GM10248 (cell line): ENCODE results near the gene CABLES1.
"Not testable (repeated sequence)": the region's sequence is repeated elsewhere in the genome, so short reads cannot be mapped to it uniquely, and the experiment has no call there.

Experiments used
- CTCF ChIA-PET: fragments of 300-600 bp; sonication (Branson Sonifier 250); formaldehyde crosslinking; extraction: SDS; loops from one replicate; lab custom pipeline; 2021; ENCODE audit warnings: antibody characterized with exemption; lab: Yijun Ruan, JAX
- POLR2A ChIA-PET: fragments of 350-650 bp; sonication (Branson Sonifier 250); formaldehyde crosslinking; extraction: SDS; loops from one replicate; lab custom pipeline; 2020; ENCODE audit warnings: antibody characterized with exemption; lab: Yijun Ruan, JAX
- DNase-seq: peaks from one replicate; pipeline ENCODE4 v3.0.0; 2012; ENCODE audit errors: extremely low spot score
- TF ChIP-seq, protein P1 (sequence below): IDR thresholded peaks from 2 replicates; pipeline ENCODE4 v1.5.1; 2012; ENCODE audit warnings: mild to moderate bottlenecking, low read depth; ENCODE audit errors: extremely low read depth, missing control alignments, control extremely low read depth

Gene CABLES1

DNA sequence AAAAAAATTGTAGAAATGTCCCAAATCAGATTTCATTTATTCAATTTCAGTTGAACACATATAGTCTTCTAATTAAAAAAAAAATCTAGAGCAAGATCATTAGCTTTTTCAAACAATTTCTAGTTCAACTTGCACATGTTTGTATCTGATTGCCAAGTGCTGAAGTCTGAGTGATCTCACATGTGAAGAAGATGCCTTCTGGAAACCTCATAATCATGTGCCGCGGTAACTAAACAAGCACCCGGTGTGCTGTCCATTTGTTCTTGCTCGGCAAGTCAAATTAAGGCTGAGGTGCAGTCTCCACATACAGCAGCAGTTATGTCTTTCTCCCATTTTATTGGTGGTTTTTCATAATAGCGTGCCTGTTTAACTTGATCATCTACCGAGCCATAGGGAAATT, 18.7 kb downstream of the CABLES1 start:
- POLR2A ChIA-PET = no interaction called here
- CTCF ChIA-PET = no interaction called here

DNA sequence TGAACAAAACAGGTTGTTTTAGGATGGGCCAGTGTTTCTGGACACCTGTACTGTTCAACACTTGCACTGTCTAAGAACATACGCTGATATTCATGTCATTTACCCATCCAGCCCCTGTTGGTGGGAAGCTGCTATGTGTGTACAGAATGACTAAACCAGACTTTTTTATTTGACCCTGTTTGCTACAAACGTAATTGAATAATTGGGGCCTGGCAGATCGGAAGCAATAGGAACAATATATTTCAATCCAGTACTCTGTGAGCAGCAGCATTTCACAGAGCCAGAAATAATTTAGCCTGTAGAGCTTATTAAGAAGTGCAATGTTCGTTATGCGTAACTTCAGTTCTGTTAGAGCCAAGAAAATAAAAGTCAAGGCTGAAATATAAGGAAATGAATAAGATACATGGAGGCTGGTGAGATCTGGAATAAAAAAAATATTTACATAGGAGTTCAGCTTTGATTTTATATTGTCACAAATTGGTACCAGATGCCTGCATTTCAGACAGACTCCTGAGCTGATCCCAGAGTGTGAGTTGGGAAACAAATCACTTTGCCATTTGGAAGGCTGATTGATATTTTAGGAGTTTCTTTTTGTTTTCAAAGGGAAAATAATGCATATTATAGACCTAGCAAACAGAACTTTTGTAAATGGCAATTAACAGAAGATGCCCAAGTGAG, 19.7 kb downstream of the CABLES1 start:
- POLR2A ChIA-PET = no interaction called here
- TF ChIP-seq, protein P1, sequence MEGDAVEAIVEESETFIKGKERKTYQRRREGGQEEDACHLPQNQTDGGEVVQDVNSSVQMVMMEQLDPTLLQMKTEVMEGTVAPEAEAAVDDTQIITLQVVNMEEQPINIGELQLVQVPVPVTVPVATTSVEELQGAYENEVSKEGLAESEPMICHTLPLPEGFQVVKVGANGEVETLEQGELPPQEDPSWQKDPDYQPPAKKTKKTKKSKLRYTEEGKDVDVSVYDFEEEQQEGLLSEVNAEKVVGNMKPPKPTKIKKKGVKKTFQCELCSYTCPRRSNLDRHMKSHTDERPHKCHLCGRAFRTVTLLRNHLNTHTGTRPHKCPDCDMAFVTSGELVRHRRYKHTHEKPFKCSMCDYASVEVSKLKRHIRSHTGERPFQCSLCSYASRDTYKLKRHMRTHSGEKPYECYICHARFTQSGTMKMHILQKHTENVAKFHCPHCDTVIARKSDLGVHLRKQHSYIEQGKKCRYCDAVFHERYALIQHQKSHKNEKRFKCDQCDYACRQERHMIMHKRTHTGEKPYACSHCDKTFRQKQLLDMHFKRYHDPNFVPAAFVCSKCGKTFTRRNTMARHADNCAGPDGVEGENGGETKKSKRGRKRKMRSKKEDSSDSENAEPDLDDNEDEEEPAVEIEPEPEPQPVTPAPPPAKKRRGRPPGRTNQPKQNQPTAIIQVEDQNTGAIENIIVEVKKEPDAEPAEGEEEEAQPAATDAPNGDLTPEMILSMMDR = no peak
- DNase-seq = no peak
- CTCF ChIA-PET = interaction anchor here (0.8 to 2.1 kb wide), 5 partner anchors 8 to 73 kb away, joined by 3 to 6 read pairs (median 3); no protein-coding TSS in a partner anchor

More for the DNA sequence above, 18.7 kb downstream of the CABLES1 start:
- no peak for DNase-seq
- TF ChIP-seq, protein P1 = no peak

DNA sequence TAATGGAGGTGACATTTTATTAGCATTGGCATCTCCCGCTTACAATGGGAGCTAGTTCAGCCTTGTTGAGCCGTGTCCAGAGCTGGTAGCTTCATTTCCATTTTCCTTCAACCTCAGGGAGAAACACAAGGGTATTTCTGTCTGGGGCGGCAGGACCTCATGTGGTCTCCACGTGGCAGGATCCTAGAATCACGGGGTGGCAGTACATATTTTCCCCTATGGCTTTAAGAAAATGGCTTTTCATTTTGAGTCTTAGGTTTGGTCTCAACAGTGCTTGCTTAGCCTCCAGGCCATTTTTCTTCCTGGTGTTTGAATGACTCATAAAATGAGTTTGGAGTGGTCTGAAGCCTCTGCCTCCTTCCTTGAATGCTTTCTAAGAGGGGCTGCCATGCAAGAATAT, 20.3 kb downstream of the CABLES1 start:
- ChIA-PET CTCF (interaction anchor here (0.8 to 2.1 kb wide), 5 partner anchors 9 to 73 kb away, joined by 3 to 6 read pairs (median 3); no protein-coding TSS in a partner anchor), POLR2A (no interaction called here)
- TF ChIP-seq, protein P1 = no peak
- no peak for DNase-seq

DNA sequence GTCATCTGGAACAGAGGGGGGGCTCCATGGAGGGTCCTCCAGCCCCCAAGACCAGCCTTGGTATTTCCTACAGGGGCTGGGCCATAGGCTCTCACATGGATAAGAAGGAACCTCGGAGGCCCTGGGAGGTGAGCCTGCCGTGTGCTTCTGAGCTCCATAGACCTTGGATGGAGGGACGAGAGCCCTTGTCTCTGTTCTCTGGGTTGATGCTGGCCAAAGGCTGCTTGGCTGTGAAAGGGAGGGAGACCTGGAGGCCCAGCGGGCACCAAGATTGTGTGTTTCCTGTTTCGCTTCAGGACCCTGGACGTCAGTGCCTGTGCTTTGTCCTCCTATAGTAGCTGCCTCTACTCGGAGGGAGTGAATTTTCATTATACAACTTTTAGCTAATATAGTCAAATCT, 20.8 kb downstream of the CABLES1 start:
- POLR2A ChIA-PET = no interaction called here
- DNase-seq = no peak
- CTCF ChIA-PET = interaction anchor here (1.0 to 2.1 kb wide), 3 partner anchors 11 to 40 kb away, joined by 4 to 6 read pairs (median 5); no protein-coding TSS in a partner anchor
- TF ChIP-seq, protein P1 = no peak

DNA sequence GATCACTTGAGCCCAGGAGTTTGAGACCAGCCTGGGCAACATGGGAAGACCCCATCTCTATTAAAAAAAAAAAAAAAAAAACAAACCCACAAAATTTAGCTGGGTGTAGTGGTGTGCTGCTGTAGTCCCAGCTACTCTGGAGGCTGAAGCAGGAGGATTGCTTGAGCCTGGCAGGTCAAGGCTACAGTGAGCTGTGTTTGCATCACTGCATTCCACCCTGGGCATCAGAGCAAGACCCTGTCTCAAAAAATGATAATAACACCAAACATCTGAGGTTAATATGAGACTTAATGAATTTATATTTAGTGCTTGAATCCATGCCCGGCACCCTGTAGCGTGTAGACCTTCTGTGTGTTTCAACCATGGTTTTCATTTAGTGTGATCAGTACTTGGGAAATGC, 22.8 kb downstream of the CABLES1 start:
- no peak for DNase-seq
- CTCF ChIA-PET = interaction anchor here (1.0 kb wide), 1 partner anchor 264 kb away, joined by 3 read pairs; no protein-coding TSS in a partner anchor
- POLR2A ChIA-PET = no interaction called here
- TF ChIP-seq, protein P1 = no peak

DNA sequence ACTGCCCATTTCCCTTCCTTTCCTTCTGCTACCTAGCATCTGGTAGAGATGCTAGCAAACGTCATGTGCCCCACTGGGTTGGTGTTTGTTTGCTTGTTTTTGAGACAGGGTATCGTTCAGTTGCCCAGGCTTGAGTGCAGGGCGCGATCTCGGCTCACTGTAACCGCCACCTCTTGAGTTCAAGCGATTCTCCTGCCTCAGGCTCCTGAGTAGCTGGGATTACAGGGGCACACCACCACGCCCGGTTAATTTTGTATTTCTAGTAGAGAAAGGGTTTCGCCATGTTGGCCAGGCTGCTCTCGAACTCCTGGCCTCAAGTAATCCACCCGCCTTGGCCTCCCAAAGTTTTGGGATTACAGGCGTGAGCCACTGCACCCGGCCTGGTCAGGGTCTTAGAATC, 23.6 kb downstream of the CABLES1 start:
- DNase-seq, POLR2A ChIA-PET, CTCF ChIA-PET: not testable (repeated sequence)

DNA sequence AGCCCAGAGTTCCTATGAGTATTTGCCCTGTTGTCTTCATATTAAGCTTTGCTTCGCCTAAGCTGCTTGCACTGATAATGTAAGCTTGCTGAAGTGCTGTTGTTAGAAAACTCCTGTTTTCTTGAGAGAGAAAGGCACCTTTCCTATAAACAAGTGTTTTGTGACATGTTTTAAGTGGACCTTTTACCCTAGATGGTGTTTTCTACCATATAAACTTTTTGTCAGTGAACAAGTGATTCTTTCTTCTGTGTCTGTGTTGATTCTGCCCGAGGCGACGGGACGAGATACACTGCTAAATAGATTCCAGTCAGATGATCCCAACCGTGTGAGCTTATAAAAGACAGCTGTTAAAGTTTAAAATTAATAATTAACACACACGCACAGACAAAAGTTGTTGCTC, 24.1 kb downstream of the CABLES1 start:
- no peak for DNase-seq
- ChIA-PET CTCF (no interaction called here), POLR2A (no interaction called here)
- TF ChIP-seq, protein P1 = no peak
